CD4-positive, alpha-beta T cell treated with Interleukin-4 for 1 hour (primary cell): ENCODE data around the gene ZNF367.
A peak's percentile ranks its signal among the peaks of the same experiment; 100 is the strongest.
"Not testable (repeated sequence)": the region's sequence is repeated elsewhere in the genome, so short reads cannot be mapped to it uniquely, and the experiment has no call there.

Experiments used
- DNase-seq, 2 donors: peaks; one replicate each; pipeline ENCODE4 v3.0.0-alpha.2; 2020 to 2022

The ZNF367 gene

DNA sequence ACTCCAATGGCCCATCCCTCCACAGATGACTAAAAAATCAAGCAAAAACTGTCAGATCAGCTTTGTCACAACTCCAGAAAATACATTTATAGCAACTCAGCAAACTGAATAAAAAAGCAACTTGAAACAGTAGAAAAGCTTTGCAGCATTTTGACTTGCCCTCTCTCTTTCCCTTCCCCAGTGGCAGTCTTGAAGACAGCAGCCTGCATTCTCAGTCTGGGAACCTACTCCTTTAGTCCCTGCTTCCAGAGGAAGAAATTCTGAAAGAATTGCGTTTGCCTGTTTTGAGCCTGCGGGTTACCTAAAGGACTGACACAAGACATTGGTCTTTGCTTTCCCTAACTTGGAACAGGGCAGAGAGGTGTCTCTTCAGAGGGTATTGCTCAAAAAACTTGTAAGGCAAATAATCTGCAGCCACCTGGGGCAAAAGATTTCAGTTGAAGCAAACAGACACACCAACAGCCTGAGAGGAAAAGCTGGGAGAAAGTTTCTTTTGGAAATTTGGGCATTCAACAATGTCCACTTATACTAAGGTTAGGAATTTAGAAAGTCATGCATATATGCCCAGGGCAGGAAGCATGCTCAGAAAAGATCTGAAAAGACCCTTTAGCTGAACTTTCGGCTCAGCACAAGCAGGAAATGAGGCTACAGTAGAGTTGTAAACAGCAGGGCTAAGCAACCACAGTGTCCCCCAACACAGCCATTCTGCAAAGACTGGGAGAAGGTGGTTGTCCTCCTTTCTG, 19.4 kb downstream of the ZNF367 start:
- peak in 1 of 2 donors; percentile 38 for DNase-seq

DNA sequence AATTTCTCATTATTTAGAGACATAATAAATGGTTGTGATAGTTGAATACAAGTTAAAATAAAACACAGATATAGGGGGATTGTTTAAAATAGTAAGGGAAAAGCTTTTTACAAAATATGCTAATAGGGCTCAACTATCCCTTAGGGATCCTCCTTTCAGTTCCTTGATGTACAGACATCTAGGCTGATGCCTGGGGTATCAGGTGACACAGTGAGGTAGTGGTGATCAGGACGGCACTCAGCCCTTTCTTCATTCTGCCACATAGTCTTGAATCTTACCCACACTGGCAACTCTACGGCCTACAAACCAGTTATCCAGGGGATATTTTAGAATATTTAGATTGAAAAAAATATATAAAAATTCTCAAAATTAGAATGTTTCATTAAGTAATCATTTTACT, 22.2 kb downstream of the ZNF367 start:
- DNase-seq: no peak

DNA sequence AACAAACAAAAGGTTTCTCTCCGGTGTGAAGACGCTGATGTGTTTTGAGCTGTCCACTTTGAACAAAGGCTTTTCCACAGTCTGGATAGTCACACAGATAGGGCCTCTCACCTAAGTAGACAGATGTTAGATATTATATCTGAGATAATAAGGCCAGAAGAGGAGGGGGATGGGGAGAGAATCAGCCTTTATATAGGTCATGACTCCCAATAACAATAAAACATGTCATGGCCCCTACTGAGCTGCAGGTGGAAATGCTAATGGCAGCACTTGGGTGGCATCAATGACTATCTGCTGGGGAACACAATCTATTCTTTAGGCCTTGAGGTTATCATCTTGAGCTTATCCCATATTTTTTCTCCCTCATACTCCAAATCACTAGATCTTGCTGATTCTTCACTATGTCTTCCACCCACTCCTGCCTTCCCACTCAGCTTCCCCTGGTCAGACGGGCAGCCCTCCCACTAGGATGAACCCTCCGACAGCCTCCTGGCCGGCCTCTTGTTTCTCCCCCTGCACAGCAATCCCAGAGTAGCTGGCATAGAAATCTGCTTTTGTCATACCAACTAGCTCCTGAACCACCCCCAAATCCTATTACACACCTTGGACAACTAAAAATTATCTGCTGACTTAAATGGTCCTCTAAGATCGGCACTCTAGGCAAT, 23.2 kb downstream of the ZNF367 start:
- no peak for DNase-seq

DNA sequence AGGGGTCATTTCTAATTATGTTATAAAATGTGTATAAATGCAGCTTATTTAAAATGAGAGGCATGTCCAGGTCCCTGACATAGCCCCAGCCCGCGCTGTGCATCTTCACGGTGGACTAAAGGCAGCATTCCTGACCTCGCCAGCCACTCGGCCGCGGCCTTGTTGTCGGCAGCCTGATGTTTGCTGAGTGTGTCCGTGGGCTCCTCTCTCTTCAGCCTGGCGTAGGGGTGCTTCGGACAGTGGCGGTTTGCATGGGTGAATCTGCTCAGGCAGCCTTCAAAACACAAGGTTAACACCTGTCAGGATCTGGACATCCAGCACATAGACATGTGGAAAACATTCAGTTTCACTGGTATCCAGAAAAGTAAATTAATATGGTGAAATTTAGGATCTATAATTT, 25.9 kb downstream of the ZNF367 start:
- no peak for DNase-seq

DNA sequence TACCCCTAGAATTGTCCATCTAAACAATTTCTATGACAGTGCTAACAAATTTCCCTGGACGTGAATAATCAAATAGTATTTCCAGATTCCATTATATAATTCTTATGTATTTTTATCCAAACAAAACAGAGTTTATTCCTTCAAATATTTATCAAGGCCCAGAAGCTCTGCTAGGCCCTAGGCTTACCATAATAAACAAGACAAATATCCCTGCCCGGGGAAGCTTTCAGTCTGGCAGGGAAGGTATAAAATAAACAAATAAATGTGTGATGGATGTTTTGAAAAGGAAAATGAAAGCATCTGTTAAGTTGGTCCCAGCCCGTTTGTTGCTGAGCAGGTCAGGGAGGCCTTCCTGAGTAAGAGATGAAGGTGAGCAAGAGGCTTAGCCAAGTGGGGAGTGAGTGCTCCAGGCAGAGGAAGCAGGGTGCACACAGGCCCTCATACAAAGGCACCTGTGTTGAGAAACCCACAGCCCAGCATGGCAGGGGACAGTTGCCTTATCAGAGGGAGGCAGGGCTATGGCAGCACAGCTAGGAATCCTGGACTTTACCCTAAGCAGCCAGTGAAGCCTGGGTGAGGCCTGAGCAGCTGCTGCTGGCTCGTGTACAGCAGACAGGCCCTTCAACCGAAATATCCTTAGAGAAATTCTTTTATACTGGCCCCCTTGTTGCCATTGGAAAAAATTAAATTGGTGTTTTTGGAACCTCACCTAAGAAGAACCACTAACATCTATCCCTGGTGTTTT, 27.0 kb downstream of the ZNF367 start:
- DNase-seq: peak in 1 of 2 donors; percentile 26

DNA sequence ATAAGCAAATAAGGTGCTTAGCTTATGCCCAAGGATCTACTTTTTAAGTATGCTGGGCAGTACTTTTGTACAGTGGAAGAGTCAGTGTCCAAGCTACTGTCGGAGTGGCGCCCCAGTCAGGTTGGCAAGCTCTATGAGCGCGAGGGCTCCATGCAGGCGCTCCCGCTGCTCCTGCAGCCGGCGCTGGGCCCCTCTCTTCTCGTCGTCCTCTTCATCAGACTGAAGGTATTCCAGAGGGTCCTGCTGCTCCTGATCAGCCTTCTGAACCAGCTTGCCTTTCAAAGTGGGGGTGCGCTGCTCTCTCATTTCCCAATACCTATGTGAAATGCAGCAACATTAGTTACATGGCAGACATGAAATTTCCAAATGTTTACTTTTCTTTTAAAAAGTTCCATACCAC, 30.0 kb downstream of the ZNF367 start:
- DNase-seq: no peak

DNA sequence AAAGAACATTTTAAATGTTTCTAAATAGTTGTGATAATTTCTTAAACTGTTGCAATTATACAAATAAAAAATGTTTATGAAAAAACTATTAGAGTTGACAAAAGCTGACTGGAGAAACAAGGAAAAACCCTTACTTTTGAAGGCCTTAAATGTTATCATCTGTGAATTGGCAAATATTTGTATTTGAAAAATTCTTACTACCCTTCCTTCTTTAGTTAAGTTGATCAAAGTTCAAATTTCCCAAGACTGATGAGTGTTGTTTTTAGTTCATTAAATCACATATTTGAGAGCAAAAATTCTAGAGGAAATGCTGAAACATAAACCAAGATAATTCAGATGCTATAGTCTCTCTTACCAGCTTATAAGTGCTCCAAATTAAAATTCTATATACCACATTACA, 32.0 kb downstream of the ZNF367 start:
- no peak for DNase-seq

DNA sequence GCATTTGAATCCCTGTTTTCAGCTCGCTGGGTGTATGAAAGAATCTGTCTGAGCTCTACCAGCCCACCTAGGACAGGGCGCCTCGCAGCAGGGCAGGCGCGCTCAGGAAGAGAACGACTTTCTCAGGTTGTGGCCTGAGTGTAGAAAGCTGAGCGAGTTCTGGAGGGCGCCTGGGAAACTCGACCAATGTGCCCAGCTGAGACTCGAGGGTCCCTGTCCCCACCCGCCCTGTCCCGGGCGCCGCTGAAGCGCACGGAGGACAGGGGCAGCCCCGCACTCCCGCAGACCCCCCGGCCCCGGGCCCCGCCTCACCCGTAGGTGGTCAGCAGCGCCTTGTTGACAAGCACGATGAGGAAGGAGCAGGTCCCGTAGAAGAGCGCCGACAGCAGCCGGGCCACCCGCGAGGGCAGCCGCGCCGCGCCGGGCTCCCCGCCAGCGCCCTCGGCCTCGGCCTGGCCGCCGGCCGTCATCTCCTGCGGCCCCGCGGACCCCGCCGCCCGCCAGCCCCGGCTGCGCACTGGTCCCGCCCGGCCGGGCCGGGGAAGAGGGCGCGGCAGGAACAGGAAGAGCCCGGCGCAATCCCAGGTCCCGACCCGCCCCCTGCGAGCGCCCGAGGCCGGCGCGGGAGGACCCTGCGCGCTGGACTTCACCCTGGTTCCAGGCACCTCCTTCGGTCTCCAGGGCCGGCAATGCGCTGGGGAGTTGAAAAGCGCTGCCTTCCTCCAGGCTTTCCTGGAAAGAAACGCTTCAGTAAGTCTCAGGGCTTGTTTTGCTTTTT, 34.8 kb downstream of the ZNF367 start, which contains the start of gene SLC35D2:
TSS of gene SLC35D2 (minus strand) at position 547 of the 778 bp plus-strand sequence. CDS start at position 470, 77 bp downstream.
- peak in 1 of 2 donors; percentile 17 for DNase-seq

DNA sequence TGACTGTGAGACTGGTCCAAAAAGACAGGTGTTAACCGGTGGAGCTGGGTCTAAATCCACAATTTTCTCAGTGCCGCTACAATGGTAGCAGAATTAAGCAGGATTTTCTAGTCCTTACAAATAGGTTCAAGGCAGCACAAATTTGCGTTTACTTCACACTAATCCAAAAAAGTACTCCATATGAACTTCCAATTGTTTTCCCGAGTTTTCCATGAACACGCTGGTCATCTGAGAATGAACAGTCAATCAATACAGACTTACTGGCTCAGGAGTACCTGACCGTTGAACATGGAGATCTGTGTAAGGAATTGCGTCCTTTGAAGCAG, 35.4 kb downstream of the ZNF367 start:
- DNase-seq: no peak

DNA sequence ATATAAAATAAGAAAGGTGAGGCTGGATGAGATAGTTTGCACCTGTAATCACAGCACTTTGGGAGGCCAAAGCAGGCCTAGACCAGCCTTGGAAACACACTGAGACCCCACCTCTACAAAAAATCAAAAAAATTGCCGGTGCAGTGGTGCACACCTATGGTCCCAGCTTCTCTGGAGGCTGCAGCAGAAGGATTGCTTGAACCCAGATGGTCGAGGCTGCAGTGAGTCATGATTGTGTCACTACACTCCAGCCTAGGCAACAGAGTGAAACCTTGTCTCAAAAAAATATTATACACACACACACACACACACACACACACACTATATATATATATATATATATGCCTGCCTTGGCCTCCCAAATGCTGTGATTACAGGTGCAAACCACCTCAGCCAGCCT, 36.0 kb downstream of the ZNF367 start:
- DNase-seq: no peak

DNA sequence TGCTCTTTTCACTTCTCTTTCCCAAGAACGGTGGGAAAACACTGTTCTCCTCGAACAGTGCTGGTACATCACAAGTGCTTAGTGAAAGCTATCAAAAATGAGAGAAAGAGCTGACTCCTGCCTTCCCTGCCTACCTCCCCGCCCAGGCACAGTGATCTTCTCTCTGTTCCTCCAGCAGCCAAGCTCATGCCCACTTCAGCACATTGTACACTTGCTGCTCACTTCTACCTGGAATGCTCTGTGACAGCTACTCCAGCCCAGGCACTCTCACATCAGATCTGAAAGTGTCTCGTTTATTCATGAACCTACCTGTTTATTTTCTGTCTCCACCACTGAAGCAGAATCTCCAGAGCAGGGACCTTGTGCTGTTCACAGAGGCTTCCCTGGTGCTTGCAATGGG, 36.5 kb downstream of the ZNF367 start:
- no peak for DNase-seq

DNA sequence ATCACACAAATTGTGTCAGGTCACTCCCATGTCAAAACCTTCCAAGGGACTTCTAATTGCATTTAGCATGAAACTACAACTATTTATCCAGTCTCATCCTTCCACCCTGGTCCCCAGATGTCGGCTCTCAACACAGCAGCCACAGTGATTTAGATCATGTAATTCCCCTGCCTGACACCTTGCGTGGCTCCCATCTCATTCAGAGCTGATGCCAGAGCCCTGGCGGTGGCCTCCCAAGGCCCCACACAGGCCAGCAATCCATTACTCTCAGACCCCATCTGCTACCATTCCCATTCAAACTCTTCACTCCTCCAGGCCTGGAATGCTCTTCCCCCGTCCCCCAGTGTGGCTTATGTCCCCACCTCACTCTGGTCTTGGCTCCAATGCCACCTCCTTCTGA, 37.0 kb downstream of the ZNF367 start:
- DNase-seq: no peak

DNA sequence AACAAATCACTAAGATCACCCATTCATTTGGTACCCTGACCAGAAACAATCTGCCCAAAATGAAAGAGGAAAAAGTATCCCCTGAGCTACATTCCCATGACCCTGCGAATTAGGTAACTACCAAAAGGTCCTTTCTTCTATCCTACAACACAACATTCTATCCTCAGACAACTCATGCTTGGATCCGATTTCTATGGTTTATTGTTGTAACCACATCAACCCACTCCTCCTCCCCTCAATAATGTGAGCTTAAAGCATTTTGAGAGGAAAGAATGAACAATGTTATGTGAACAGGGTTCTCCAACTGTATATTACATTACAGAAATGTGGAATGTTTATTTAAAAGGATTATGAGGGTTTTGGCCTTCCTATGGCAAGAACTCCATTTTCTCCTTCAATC, 38.7 kb downstream of the ZNF367 start:
- no peak for DNase-seq

DNA sequence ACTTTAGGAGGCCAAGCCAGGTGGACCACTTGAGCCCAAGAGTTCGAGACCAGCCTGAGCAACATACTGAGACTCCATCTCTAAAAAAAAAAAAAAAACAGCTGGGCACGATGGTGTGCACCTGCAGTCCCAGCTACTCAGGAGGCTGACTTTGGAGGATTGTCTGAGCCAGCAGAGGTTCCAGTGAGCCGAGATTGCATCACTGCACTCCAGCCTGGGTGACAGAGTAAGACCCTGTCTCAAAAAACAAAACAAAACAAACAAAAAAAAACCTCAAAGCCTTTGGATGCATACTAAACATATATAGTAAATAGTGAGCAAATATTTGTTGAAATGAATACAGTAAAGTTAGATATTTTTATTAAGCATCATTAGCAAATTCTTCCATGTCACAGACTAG, 40.0 kb downstream of the ZNF367 start:
- no peak for DNase-seq

DNA sequence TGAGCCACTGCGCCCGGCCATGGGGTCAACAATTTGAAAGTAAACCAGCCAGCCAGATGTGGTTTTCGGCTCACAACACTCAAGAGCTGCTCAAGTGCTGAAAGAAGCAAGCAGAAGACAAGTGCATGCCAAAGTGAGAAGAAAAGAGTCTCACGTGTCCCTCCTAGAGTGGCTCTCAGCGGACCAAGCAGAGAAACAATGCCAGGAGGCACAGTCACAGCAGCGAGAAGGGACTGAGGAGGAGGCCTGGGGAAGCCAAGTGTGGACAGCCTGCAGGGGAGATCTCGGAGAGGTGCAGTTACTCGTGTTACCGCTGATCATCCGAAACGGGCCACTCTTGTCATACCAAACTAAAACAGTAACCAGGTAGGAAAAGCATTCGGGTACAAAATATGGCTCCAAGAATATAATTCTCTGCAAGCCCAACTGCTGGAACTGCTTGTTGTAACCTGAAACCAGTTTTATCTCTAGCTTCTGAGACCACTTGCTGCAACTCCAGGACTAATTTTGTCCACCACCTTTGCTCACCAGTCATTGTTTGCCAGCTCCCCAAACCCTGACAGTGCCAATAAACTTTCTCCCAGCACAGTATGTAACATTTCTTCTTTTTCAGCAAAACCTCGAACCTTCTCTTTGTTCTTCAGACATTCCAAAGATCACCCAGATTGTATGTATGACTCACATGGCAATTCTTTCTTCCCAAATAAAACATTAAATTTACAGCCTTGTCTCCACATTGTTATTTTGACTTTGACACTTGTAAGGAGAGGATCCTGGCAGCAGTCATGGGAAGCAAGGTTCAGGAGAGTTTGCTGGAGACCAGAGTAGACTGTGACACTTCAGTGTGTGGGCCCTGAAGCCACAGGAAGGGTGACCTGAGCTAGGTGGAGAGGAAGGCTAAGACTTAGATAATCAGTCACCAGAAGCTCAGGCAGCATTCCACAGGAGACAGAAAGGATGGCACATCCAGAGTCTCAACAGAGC, 41.0 kb downstream of the ZNF367 start:
- DNase-seq: no peak

DNA sequence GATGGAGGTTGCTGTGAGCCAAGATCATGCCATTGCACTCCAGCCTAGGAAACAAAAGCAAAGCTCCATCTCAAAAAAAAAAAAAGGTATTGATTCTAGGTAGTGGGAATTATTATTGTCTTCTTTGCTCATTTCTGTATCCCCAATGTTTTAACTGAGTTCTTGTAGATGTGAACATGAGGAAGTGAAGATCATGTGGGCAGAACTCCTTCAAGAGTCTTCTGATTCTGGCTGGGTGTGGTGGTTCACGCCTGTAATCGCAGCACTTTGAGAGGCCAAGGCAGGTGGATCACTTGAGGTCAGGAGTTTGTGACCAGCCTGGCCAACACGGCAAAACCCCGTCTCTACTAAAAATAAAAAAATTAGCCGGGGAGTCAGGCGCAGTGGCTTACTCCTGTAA, 42.7 kb downstream of the ZNF367 start:
- not testable (repeated sequence) for DNase-seq

DNA sequence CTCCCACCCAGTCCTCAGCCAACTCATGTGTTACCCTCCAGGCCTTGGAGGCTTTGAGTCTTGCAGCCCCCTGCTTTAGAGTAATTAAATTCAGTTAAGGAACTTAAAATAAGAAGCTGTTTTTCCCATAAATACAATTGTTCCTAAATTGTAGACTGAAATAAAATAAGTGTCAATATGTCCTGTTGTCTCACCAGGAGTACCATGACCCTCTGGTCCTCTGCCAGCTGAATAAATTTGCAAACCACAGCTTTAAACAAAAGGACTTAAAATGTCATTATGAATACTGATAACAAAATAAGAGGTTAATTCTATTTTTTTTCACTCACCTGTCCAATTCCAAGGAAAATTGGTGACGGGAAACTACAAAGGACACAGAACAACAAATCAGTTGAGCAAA, 50.2 kb downstream of the ZNF367 start:
- DNase-seq: no peak

DNA sequence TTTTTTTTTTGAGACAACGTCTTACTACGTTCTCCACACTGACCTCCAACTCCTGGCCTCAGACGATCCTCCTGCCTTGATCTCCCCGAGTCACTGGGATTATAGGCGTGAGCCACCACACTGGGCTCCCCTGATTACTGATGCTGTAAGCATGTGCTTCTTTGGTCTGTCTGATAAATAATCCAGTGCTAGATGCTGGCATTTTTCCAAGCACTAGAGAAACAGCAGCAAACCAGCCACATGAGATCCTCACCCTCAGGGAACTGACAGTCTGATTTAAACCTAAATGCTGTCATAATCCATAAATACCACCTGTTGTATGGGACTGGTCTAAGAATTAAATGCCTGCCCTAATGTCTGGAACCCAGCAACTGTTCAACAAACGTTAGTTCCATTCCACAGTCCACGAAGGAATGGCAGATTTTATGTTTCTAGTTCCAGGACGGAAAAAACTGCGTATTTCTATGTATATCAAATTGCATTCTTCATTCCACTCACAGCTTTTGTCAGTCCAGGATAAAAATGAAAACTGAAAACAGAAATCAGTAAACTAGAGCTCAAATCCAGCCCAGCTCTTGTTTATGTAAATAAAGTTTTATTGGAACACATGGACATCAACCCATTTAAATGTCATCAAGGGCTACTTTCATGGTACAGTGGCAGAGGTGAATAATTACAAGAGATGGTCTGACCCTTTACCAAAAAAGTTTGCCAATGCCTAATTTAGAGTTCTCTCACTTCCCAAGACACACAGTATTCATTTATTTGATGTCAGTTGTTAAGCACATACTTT, 54.8 kb downstream of the ZNF367 start:
- no peak for DNase-seq

DNA sequence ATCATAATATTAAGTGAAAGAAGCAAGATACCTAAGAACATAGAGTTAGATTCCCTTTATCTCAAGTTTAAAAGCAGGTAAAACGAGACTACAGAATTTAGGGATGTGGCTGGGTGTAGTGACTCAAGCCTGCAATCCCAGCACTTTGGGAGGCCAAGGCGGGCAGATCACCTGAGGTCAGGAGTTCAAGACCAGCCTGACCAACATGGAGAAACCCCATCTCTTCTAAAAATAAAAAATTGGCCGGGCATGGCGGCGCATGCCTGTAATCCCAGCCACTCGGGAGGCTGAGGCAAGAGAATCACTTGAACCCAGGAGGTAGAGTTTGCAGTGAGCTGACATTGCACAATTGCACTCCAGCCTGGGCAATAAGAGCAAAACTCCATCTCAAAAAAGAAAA, 56.1 kb downstream of the ZNF367 start:
- DNase-seq: not testable (repeated sequence)

DNA sequence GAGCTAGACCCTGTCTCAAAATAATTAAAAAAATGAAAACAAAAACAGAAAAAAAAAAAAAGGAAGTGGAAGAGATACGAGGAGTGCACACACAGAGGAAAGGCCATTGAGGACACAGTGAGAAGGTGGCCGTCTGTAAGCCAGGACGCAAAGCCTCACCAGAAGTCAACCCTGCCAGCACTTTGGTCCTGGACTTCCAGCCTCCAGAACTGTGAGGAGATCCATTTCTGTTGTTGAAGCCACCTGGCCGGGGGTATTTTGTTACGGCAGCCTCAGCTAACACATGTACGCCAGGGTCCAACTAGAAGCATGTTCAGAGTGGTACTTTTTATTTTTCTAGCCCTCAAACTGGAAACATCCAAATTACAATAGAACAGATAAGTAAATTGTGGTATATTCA, 56.5 kb downstream of the ZNF367 start:
- no peak for DNase-seq

DNA sequence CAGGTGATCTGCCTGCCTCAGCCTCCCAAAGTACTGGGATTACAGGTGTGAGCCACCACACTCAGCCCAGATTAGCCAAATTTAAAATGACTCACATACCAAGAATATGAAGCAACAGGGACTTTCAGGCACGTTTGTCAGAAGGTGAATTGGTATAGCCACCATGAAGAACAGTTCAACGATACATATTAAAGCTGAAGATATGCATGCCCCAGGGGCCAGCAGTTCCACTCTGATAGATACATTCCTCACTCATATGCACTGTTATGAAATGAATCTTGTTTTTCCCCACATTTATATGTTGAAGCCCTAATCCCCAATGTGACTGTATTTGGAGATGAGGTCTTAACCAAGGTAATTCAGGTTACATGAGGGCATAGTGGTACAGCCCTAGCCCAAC, 57.2 kb downstream of the ZNF367 start:
- no peak for DNase-seq
